SK-N-SH treated with all-trans-retinoic acid at 6 μM for 48 hours (cell line): ENCODE measurements around the gene ANO10.

Source experiments
- ATAC-seq: fragments of 200-7000 bp; cut with Tn5 transposase; 3 replicates; pipeline ENCODE4 v1.9.1; 2020; ENCODE audit warnings: mild to moderate bottlenecking, moderate library complexity
- ARNTL ChIP-seq: fragments of 450-650 bp; formaldehyde crosslinking; IDR thresholded peaks from 2 replicates; pipeline ENCODE4 v1.5.0; 2020; ENCODE audit warnings: low read depth, mild to moderate bottlenecking, moderate library complexity, borderline replicate concordance
- BACH2 ChIP-seq: fragments of 250-450 bp; sonication (Bioruptor Pico); IDR thresholded peaks from 2 replicates; pipeline ENCODE4 v1.9.0; 2021; ENCODE audit warnings: mild to moderate bottlenecking, borderline replicate concordance
- CSDC2 ChIP-seq: fragments of 250-450 bp; sonication (Bioruptor Pico); IDR thresholded peaks from 2 replicates; pipeline ENCODE4 v1.5.0; 2020; ENCODE audit warnings: mild to moderate bottlenecking, moderate library complexity
- ESRRG ChIP-seq: fragments of 250-450 bp; sonication (Bioruptor Pico); IDR thresholded peaks from 2 replicates; pipeline ENCODE4 v1.6.1; 2021; ENCODE audit warnings: mild to moderate bottlenecking
- GLIS3 ChIP-seq: fragments of 250-450 bp; sonication (Bioruptor Pico); IDR thresholded peaks from 2 replicates; pipeline ENCODE4 v1.5.0; 2020; ENCODE audit warnings: mild to moderate bottlenecking, moderate library complexity
- ISL1 ChIP-seq: fragments of 250-450 bp; sonication (Bioruptor Pico); IDR thresholded peaks from 2 replicates; pipeline ENCODE4 v2.1.2; 2022; ENCODE audit warnings: mild to moderate bottlenecking, moderate library complexity
- OSR1 ChIP-seq: fragments of 250-450 bp; sonication (Bioruptor Pico); IDR thresholded peaks from 2 replicates; pipeline ENCODE4 v1.8.0; 2022; ENCODE audit warnings: moderate library complexity, mild to moderate bottlenecking, inconsistent platforms
- PPARA ChIP-seq: fragments of 250-450 bp; sonication (Bioruptor Pico); IDR thresholded peaks from 2 replicates; pipeline ENCODE4 v1.5.0; 2020; ENCODE audit warnings: mild to moderate bottlenecking, borderline replicate concordance
- RARB ChIP-seq: fragments of 250-450 bp; sonication (Bioruptor Pico); IDR thresholded peaks from 2 replicates; pipeline ENCODE4 v1.8.0; 2021; ENCODE audit warnings: mild to moderate bottlenecking, moderate library complexity
- SNAI2 ChIP-seq: fragments of 250-450 bp; sonication (Bioruptor Pico); IDR thresholded peaks from 2 replicates; pipeline ENCODE4 v1.5.0; 2020; ENCODE audit warnings: mild to moderate bottlenecking, moderate library complexity
- TCF4 ChIP-seq: fragments of 250-450 bp; sonication (Bioruptor Pico); IDR thresholded peaks from 2 replicates; pipeline ENCODE4 v1.8.0; 2021; ENCODE audit warnings: mild to moderate bottlenecking, moderate library complexity, borderline replicate concordance
- TOX ChIP-seq: fragments of 250-450 bp; sonication (Bioruptor Pico); IDR thresholded peaks from 2 replicates; pipeline ENCODE4 v1.8.0; 2021; ENCODE audit warnings: mild to moderate bottlenecking, moderate library complexity, borderline replicate concordance
- ZC3H10 ChIP-seq: fragments of 250-450 bp; sonication (Bioruptor Pico); IDR thresholded peaks from 2 replicates; pipeline ENCODE4 v1.5.1; 2021; ENCODE audit warnings: mild to moderate bottlenecking, moderate library complexity
- ZFP3 ChIP-seq: fragments of 250-450 bp; sonication (Bioruptor Pico); IDR thresholded peaks from 2 replicates; pipeline ENCODE4 v1.5.0; 2020; ENCODE audit warnings: mild to moderate bottlenecking, moderate library complexity
- ZFP30 ChIP-seq: fragments of 450-650 bp; formaldehyde crosslinking; IDR thresholded peaks from 2 replicates; pipeline ENCODE4 v1.5.0; 2022; ENCODE audit warnings: mild to moderate bottlenecking, moderate library complexity
- ZNF565 ChIP-seq: fragments of 450-650 bp; formaldehyde crosslinking; conservative IDR thresholded peaks from 2 replicates; pipeline ENCODE4 v1.5.0; 2020; ENCODE audit warnings: low read depth, mild to moderate bottlenecking, moderate library complexity
- ZNF70 ChIP-seq: fragments of 450-650 bp; formaldehyde crosslinking; IDR thresholded peaks from 2 replicates; pipeline ENCODE4 v1.5.0; 2020; ENCODE audit warnings: mild to moderate bottlenecking, moderate library complexity
- ZNF8 ChIP-seq: fragments of 450-650 bp; formaldehyde crosslinking; IDR thresholded peaks from 2 replicates; pipeline ENCODE4 v1.5.0; 2020; ENCODE audit warnings: mild to moderate bottlenecking, moderate library complexity
- TF ChIP-seq, protein P1 (sequence below): fragments of 250-450 bp; sonication (Bioruptor Pico); IDR thresholded peaks from 2 replicates; pipeline ENCODE4 v1.5.1; 2020; ENCODE audit warnings: low read depth, mild to moderate bottlenecking, moderate library complexity
- TF ChIP-seq, protein P2 (sequence below): fragments of 250-450 bp; sonication (Bioruptor Pico); IDR thresholded peaks from 2 replicates; pipeline ENCODE4 v1.5.0; 2020; ENCODE audit warnings: mild to moderate bottlenecking, moderate library complexity
- TF ChIP-seq, protein P3 (sequence below): fragments of 250-450 bp; sonication (Bioruptor Pico); IDR thresholded peaks from 2 replicates; pipeline ENCODE4 v1.8.0; 2021; ENCODE audit warnings: low read depth, mild to moderate bottlenecking, moderate library complexity, borderline replicate concordance
- TF ChIP-seq, protein P4 (sequence below): fragments of 250-450 bp; sonication (Bioruptor Pico); IDR thresholded peaks from 2 replicates; pipeline ENCODE4 v1.8.0; 2020; ENCODE audit warnings: mild to moderate bottlenecking, moderate library complexity, borderline replicate concordance

Gene ANO10

DNA sequence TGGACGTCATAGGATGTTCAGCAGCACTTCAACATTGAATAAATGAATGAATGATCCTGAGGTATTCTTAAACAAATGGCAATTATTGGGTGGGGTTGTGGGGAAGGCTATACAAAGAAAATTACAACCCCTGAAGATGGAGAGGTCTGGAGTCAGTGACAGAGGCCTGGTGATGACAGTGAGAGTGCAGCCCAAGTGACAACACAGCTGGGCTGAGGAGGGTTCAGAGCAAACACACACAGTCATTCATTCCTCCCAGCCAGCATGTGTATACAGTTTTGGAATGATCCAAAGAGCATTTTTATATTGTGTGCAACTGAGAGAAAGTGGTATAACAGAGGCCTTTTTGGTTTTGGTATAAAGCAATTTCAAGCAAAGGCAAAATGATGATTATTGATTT lies 148.1 kb downstream of the ANO10 start:
- TF ChIP-seq, protein P1, sequence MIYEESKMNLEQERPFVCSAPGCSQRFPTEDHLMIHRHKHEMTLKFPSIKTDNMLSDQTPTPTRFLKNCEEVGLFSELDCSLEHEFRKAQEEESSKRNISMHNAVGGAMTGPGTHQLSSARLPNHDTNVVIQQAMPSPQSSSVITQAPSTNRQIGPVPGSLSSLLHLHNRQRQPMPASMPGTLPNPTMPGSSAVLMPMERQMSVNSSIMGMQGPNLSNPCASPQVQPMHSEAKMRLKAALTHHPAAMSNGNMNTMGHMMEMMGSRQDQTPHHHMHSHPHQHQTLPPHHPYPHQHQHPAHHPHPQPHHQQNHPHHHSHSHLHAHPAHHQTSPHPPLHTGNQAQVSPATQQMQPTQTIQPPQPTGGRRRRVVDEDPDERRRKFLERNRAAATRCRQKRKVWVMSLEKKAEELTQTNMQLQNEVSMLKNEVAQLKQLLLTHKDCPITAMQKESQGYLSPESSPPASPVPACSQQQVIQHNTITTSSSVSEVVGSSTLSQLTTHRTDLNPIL (CRISPR knock-in tag): no peak
- TF ChIP-seq ZNF565: no peak
- no peak for TF ChIP-seq ZFP3 (CRISPR knock-in tag)
- TF ChIP-seq TCF4 (CRISPR knock-in tag): no peak
- no peak for TF ChIP-seq CSDC2 (CRISPR knock-in tag)
- TF ChIP-seq BACH2 (CRISPR knock-in tag): no peak
- no peak for TF ChIP-seq ISL1
- no peak for TF ChIP-seq ZNF70 (CRISPR knock-in tag)
- no peak for TF ChIP-seq OSR1
- no peak for TF ChIP-seq ESRRG (CRISPR knock-in tag)
- TF ChIP-seq GLIS3 (CRISPR knock-in tag): no peak
- no peak for TF ChIP-seq ZNF8
- TF ChIP-seq, protein P2, sequence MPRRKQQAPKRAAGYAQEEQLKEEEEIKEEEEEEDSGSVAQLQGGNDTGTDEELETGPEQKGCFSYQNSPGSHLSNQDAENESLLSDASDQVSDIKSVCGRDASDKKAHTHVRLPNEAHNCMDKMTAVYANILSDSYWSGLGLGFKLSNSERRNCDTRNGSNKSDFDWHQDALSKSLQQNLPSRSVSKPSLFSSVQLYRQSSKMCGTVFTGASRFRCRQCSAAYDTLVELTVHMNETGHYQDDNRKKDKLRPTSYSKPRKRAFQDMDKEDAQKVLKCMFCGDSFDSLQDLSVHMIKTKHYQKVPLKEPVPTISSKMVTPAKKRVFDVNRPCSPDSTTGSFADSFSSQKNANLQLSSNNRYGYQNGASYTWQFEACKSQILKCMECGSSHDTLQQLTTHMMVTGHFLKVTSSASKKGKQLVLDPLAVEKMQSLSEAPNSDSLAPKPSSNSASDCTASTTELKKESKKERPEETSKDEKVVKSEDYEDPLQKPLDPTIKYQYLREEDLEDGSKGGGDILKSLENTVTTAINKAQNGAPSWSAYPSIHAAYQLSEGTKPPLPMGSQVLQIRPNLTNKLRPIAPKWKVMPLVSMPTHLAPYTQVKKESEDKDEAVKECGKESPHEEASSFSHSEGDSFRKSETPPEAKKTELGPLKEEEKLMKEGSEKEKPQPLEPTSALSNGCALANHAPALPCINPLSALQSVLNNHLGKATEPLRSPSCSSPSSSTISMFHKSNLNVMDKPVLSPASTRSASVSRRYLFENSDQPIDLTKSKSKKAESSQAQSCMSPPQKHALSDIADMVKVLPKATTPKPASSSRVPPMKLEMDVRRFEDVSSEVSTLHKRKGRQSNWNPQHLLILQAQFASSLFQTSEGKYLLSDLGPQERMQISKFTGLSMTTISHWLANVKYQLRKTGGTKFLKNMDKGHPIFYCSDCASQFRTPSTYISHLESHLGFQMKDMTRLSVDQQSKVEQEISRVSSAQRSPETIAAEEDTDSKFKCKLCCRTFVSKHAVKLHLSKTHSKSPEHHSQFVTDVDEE (CRISPR knock-in tag): no peak
- TF ChIP-seq ARNTL: no peak
- TF ChIP-seq SNAI2: no peak
- TF ChIP-seq RARB (CRISPR knock-in tag): no peak
- no peak for TF ChIP-seq ZFP30
- ATAC-seq: no peak

DNA sequence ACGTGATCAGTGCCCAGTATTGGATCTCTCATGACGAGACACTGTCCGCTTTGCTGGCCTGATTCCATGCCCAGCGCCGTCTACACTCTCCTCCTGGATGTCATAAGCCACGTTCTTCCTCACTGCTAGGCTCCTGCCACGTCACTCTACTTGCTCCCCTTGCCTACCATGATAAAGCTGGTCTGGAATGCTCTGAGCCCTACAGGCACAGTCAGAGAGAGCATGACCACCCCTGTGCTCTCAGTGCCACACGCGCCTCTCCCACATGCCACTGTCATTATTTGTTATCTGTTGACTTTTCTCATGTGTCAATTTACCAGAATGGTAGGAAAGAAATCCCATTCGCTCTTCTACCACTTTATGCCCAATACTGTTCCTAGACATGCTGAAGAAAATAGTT lies 148.6 kb downstream of the ANO10 start:
- TF ChIP-seq ESRRG (CRISPR knock-in tag): no peak
- TF ChIP-seq ZC3H10 (CRISPR knock-in tag): no peak
- TF ChIP-seq SNAI2: no peak
- no peak for TF ChIP-seq ZNF8
- TF ChIP-seq ZFP30: no peak
- TF ChIP-seq, protein P3, sequence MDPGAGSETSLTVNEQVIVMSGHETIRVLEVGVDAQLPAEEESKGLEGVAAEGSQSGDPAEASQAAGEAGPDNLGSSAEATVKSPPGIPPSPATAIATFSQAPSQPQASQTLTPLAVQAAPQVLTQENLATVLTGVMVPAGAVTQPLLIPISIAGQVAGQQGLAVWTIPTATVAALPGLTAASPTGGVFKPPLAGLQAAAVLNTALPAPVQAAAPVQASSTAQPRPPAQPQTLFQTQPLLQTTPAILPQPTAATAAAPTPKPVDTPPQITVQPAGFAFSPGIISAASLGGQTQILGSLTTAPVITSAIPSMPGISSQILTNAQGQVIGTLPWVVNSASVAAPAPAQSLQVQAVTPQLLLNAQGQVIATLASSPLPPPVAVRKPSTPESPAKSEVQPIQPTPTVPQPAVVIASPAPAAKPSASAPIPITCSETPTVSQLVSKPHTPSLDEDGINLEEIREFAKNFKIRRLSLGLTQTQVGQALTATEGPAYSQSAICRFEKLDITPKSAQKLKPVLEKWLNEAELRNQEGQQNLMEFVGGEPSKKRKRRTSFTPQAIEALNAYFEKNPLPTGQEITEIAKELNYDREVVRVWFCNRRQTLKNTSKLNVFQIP (CRISPR knock-in tag): no peak
- no peak for TF ChIP-seq ZNF70 (CRISPR knock-in tag)
- no peak for TF ChIP-seq TCF4 (CRISPR knock-in tag)
- no peak for TF ChIP-seq TOX (CRISPR knock-in tag)
- TF ChIP-seq PPARA: no peak
- no peak for TF ChIP-seq BACH2 (CRISPR knock-in tag)
- no peak for TF ChIP-seq ISL1
- TF ChIP-seq, protein P2 (CRISPR knock-in tag): no peak
- TF ChIP-seq GLIS3 (CRISPR knock-in tag): no peak
- TF ChIP-seq, protein P1 (CRISPR knock-in tag): no peak
- no peak for TF ChIP-seq ARNTL
- no peak for TF ChIP-seq ZNF565
- no peak for TF ChIP-seq OSR1
- TF ChIP-seq, all 23 proteins: peak for 0
- no peak for ATAC-seq

DNA sequence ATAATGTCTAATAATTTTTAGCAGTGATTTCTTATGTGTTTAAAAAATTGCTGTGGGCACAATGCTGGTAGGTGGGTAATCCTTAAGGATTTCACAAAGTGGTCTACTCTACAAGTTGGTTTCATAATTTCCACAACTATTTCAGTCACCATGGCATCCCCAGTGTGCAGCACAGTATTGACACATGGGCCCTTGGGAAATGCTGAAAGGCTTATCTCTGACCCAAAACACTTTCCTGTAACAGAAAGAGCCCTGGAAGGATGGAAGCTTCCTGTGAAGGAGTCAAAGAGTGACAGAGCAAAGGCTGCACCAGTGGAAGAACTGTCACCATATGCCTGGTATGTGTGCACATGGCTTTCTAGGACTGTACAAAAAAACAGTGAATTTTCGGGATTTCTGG lies 153.7 kb downstream of the ANO10 start:
- no peak for ATAC-seq
- TF ChIP-seq ZNF8 (no peak), CSDC2 (CRISPR knock-in tag) (no peak), BACH2 (CRISPR knock-in tag) (no peak), SNAI2 (no peak), ISL1 (no peak), TCF4 (CRISPR knock-in tag) (no peak), ESRRG (CRISPR knock-in tag) (no peak), ZC3H10 (CRISPR knock-in tag) (no peak), GLIS3 (CRISPR knock-in tag) (no peak), ZFP30 (no peak), TOX (CRISPR knock-in tag) (no peak)
- TF ChIP-seq, protein P3 (CRISPR knock-in tag): no peak
- TF ChIP-seq, protein P4, sequence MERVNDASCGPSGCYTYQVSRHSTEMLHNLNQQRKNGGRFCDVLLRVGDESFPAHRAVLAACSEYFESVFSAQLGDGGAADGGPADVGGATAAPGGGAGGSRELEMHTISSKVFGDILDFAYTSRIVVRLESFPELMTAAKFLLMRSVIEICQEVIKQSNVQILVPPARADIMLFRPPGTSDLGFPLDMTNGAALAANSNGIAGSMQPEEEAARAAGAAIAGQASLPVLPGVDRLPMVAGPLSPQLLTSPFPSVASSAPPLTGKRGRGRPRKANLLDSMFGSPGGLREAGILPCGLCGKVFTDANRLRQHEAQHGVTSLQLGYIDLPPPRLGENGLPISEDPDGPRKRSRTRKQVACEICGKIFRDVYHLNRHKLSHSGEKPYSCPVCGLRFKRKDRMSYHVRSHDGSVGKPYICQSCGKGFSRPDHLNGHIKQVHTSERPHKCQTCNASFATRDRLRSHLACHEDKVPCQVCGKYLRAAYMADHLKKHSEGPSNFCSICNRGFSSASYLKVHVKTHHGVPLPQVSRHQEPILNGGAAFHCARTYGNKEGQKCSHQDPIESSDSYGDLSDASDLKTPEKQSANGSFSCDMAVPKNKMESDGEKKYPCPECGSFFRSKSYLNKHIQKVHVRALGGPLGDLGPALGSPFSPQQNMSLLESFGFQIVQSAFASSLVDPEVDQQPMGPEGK (CRISPR knock-in tag): no peak
- TF ChIP-seq, protein P1 (CRISPR knock-in tag): no peak
